Tibial nerve (tissue), 4 donors: ENCODE measurements around the gene ARL5A.

Experiments
- EP300 ChIP-seq, 2 donors: sonication (generic); formaldehyde crosslinking; IDR thresholded peaks; one replicate each; pipeline ENCODE4 v1.6.1; 2017; ENCODE audit warnings: antibody characterized with exemption in 2 of 2, mild to moderate bottlenecking in 1 of 2
- POLR2A ChIP-seq, 2 donors: fragments of 450-650 bp; IDR thresholded peaks; one replicate each; pipeline ENCODE4 v1.6.1; 2017; ENCODE audit warnings: antibody characterized with exemption in 2 of 2, mild to moderate bottlenecking in 2 of 2, moderate library complexity in 2 of 2
- TF ChIP-seq, protein P1 (sequence below), 5 experiments: fragments of 200-600 bp in 3 of 5; fragments of 450-650 bp in 2 of 5; sonication (generic) in 3 of 5; IDR thresholded peaks; one replicate each; pipeline ENCODE4 v1.5.1; 2016 to 2019; ENCODE audit warnings: antibody characterized with exemption in 5 of 5, mild to moderate bottlenecking in 3 of 5, moderate library complexity in 2 of 5

DNA sequence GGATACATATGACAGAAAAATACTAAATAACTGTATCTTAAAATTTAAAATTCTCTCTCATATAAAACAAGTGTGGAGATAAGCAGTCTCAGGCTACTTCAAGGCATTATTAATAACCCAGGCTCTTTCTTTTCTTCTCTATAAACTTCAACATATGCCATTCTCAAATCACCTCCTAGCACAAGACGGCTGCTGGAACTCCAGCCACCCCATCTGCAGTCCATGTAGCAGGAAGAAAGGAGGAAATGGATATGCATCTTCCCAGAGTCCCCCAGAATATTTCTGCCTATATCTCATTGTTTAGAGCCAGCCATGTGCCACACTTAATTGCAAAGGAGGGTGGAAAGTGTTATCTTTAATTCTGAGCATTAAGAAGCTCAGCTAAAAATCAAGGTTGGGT is 58.6 kb downstream of the ARL5A start:
- TF ChIP-seq, protein P1, sequence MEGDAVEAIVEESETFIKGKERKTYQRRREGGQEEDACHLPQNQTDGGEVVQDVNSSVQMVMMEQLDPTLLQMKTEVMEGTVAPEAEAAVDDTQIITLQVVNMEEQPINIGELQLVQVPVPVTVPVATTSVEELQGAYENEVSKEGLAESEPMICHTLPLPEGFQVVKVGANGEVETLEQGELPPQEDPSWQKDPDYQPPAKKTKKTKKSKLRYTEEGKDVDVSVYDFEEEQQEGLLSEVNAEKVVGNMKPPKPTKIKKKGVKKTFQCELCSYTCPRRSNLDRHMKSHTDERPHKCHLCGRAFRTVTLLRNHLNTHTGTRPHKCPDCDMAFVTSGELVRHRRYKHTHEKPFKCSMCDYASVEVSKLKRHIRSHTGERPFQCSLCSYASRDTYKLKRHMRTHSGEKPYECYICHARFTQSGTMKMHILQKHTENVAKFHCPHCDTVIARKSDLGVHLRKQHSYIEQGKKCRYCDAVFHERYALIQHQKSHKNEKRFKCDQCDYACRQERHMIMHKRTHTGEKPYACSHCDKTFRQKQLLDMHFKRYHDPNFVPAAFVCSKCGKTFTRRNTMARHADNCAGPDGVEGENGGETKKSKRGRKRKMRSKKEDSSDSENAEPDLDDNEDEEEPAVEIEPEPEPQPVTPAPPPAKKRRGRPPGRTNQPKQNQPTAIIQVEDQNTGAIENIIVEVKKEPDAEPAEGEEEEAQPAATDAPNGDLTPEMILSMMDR (IDR thresholded peaks at IDR 0.05), result no peak
- TF ChIP-seq EP300 (IDR thresholded peaks at IDR 0.05) (no peak), POLR2A (IDR thresholded peaks at IDR 0.05) (no peak)
